PFSK-1 (cell line): ENCODE data around the gene TAGAP.

Source experiments
- POLR2AphosphoS5 ChIP-seq: IDR thresholded peaks from 2 replicates; pipeline ENCODE4 v1.6.1; 2012; ENCODE audit warnings: low read depth, mild to moderate bottlenecking, control low read depth, low read length, moderate library complexity
- TAF1 ChIP-seq: IDR thresholded peaks from 2 replicates; pipeline ENCODE4 v1.6.1; 2012; ENCODE audit warnings: low read length, control low read depth, borderline replicate concordance; ENCODE audit not compliant: insufficient read depth

- TF ChIP-seq POLR2AphosphoS5 (no peak), TAF1 (no peak)
Observed at GRCh38 chr6:159089909-159090308, 45.1 kb upstream of the TAGAP start.
